Measurements from ENCODE around the gene DNAJC1. TPM values are rescaled to one million over a fixed set of nuclear protein-coding genes. Genes with fewer than 3 reads are reported as not detected.

The DNAJC1 gene
- total RNA-seq, 2 experiments from 2014 or later: 21.4 to 22.4 TPM

DNA sequence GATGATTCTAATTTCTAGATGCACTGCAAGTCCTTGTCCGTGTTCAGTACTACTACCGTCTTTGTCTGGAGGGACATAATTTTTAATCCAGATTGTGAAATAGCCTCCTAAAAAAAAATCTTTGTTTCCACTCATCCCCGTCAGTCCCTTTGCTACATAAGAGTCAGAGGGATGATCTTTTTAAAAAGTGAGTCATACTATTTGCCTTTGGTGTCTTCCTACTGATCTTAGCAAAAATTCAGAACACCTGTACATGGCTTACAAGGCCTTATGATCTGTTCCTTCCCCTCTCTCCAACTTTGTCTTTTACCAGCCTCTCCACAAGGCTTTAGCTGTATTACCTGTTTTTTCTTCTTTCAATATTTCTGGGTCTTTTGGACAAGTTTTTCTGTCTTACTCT is 296.0 kb downstream of the DNAJC1 start:
- ChIA-PET CTCF (interaction anchor here (1.3 kb wide), 1 partner anchor 25 kb away, joined by 5 read pairs; no protein-coding TSS in a partner anchor), POLR2A (no interaction called here)
- no peak overlapping the region for H3K4me3 Mint-ChIP-seq
- DNase-seq: no peak
- H3K27ac Mint-ChIP-seq: no peak overlapping the region
- H3K9me3 Mint-ChIP-seq (ENCODE audit: insufficient read depth): peaks cover 2% of the 10 kb centered on the region
- peaks cover 37% of the 10 kb centered on the region for H3K36me3 Mint-ChIP-seq (ENCODE audit: low read depth)
- H3K27me3 Mint-ChIP-seq (ENCODE audit: low read depth): no peaks in the 10 kb centered on the region
- peaks cover 17% of the 10 kb centered on the region for H3K4me1 Mint-ChIP-seq (ENCODE audit: low read depth)
- no peak for ATAC-seq

Other genes with a start within 250 kb of the DNAJC1 start
- gene EBLN1, start 214.3 kb upstream of the DNAJC1 start, total RNA-seq: not detected

All from activated CD8-positive, alpha-beta T cell treated with anti-CD3 and anti-CD28 coated beads, Interleukin-2, amount 10 ng/mL, durations not matched to agents 7 days and 5 days (primary cell).